ENCODE measurements around the gene TENM4. TPM values are rescaled to one million over a fixed set of nuclear protein-coding genes. Genes with fewer than 3 reads are reported as not detected.

Gene TENM4
- total RNA-seq, 4 donors from 2014 or later = 2.3 to 18.9 (median 4.5) TPM

- no peak for TF ChIP-seq CTCF (IDR thresholded peaks at IDR 0.05)
- DNase-seq (ENCODE audit: low spot score) (no peak), ATAC-seq (ENCODE audit: low FRiP score) (no peak)
Measured at GRCh38 chr11:78654866-78655265, 786.0 kb downstream of the TENM4 start.

- no peak for TF ChIP-seq CTCF (IDR thresholded peaks at IDR 0.05)
- DNase-seq (ENCODE audit: low spot score) (no peak), ATAC-seq (ENCODE audit: low FRiP score) (no peak)
Measured at GRCh38 chr11:78654071-78654470, 786.8 kb downstream of the TENM4 start.

DNA sequence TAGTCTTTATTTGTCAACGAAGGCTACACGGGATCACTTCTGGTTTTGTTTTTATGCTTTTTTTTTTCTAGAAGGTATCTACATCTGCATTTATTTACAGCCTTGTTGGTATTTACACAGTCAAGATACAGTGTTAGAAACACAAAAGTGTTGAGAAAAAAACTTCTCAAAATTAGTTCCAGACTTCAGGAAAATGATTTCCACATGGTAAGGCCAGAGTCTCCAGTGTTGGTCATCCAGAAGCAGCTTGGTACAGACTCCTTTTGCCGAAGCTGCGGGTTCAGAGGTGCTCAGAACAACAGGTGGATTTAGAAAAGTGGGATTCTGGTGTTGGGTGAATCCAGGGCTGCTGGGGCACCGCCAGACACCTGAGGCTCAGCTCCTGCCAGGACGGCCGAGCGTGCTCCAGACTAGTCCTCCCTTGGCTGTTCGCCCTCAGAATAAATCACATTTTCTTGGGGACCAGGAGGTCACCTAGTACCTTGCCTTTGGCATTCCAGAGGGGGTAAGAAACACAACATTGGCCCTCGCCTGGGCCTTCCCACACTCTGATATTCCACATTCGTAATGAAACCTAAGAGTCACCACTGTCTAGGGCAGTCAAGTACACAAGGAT lies 787.4 kb downstream of the TENM4 start:
- ATAC-seq (ENCODE audit: low FRiP score) (no peak), DNase-seq (ENCODE audit: low spot score) (no peak)

DNA sequence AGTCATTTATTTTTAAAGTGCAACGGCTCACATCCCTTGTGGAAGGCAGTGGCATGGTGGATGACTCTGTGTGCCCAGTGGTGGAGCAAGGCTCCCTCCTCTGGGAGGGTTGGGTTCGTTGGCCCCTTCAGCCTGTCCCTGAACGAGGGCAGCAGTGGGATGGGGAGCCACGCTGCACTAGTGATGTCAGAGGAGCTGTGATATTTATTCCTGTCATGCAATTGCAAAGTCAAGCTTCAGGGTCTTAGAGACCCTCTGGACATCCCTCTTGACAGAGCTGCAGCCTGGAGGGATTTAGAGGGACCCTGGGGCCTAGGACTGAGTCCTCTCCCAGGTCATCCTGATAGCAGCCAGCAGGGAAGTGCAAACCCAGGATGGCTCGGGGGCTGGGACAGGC lies 788.0 kb downstream of the TENM4 start:
- DNase-seq (ENCODE audit: low spot score) (no peak), ATAC-seq (ENCODE audit: low FRiP score) (no peak)
- TF ChIP-seq CTCF (IDR thresholded peaks at IDR 0.05) = no peak

More for the DNA sequence above, 787.4 kb downstream of the TENM4 start:
- TF ChIP-seq CTCF (IDR thresholded peaks at IDR 0.05) = no peak

DNA sequence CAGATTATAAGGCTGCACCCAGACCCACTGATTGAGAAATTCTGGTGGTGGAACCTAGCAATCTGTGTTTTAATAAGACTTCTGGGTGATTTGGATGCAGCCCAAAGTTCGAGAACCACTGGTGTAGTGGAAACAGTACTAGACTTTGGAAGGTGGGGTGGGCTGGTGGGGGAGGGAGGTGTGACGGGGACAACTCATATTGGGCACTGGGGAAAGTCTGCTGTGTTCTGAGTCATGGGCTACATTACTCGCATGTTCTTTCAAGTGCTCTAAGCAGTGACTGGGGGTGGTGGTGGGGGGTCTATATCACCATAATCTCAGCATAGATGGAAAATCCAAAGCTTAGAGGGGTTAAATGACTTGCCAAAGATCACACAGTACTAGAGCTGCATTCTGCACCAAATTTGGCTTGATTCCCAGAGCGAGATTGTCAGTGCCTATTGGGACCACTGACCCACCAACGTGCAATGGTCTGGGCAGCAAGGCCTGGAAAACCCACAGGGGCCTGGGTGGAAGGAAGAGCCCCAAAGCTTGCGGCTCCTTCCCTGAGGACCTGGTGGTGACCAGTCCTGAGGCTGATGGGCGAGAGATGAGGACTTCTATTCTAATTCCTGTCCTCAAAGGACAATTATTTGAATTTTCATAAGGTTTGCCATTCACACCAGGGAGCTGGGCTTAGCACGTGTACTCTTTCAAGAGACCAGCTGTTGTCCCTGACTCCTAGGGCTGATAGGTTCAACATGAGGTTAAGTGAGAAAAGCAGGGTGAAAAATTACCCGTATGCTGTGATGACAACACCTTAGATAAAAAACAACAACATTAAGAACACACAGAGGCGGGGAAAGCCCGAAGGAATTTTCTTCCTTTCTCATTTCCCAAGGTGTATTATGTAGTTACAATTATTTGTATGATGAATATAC lies 788.6 kb downstream of the TENM4 start:
- DNase-seq (ENCODE audit: low spot score) (no peak), ATAC-seq (ENCODE audit: low FRiP score) (no peak)
- no peak for TF ChIP-seq CTCF (IDR thresholded peaks at IDR 0.05)

- TF ChIP-seq CTCF (IDR thresholded peaks at IDR 0.05) = no peak
- no peak for ATAC-seq (ENCODE audit: low FRiP score)
- DNase-seq (ENCODE audit: low spot score) = no peak
Measured at GRCh38 chr11:78651136-78651775, 789.6 kb downstream of the TENM4 start.

Measured in omental fat pad (tissue), 4 donors.